Endothelial cell of umbilical vein (primary cell): ENCODE data around the gene RHBDF1.
"Not testable (repeated sequence)": the region's sequence is repeated elsewhere in the genome, so short reads cannot be mapped to it uniquely, and the experiment has no call there.

Experiments used
- EZH2 ChIP-seq: IDR thresholded peaks from 2 replicates; pipeline ENCODE4 v1.6.1; 2012; ENCODE audit warnings: borderline replicate concordance, low read depth, mild to moderate bottlenecking, moderate library complexity, low read length, inconsistent platforms; ENCODE audit not compliant: severe bottlenecking
- MYC ChIP-seq: IDR thresholded peaks from one replicate; pipeline ENCODE4 v1.6.1; 2011; ENCODE audit warnings: mild to moderate bottlenecking, low read depth, low read length
- POLR2A ChIP-seq: IDR thresholded peaks from 2 replicates; pipeline ENCODE4 v1.6.1; 2012; ENCODE audit warnings: low read depth, mild to moderate bottlenecking, control low read depth, low read length
- POLR2AphosphoS5 ChIP-seq: IDR thresholded peaks from 2 replicates; pipeline ENCODE4 v1.6.1; 2012; ENCODE audit warnings: low read depth, mild to moderate bottlenecking, control low read depth, low read length, moderate library complexity; ENCODE audit not compliant: insufficient read depth
- TF ChIP-seq, protein P1 (sequence below), 2 donors: IDR thresholded peaks; 1 replicate in 1 of 2; 2 replicates in 1 of 2; pipeline ENCODE4 v1.5.1; 2011; ENCODE audit warnings: low read length in 2 of 2, mild to moderate bottlenecking in 2 of 2, moderate library complexity in 2 of 2, control low read depth in 1 of 2, inconsistent platforms in 1 of 2, low read depth in 1 of 2; ENCODE audit not compliant: insufficient read depth in 1 of 2; ENCODE audit errors: extremely low read depth in 1 of 2

DNA sequence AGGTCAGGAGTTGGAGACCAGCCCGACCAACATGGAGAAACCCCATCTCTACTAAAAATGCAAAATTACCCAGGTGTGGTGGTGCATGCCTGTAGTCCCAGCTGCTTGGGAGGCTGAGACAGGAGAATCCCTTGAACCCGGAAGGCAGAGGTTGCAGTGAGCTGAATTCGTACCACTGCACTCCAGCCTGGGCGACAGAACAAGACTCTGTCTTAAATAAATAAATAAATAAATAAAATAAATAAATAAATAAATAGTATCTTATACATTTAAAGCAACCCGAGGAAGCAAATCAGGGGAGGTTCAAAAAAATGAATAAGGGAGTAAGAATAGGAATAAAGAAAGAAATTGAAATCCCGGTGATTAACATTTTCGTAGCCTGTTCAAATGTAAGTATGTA, 25.9 kb downstream of the RHBDF1 start:
- TF ChIP-seq POLR2AphosphoS5, MYC, POLR2A, EZH2: not testable (repeated sequence)
- TF ChIP-seq, protein P1, sequence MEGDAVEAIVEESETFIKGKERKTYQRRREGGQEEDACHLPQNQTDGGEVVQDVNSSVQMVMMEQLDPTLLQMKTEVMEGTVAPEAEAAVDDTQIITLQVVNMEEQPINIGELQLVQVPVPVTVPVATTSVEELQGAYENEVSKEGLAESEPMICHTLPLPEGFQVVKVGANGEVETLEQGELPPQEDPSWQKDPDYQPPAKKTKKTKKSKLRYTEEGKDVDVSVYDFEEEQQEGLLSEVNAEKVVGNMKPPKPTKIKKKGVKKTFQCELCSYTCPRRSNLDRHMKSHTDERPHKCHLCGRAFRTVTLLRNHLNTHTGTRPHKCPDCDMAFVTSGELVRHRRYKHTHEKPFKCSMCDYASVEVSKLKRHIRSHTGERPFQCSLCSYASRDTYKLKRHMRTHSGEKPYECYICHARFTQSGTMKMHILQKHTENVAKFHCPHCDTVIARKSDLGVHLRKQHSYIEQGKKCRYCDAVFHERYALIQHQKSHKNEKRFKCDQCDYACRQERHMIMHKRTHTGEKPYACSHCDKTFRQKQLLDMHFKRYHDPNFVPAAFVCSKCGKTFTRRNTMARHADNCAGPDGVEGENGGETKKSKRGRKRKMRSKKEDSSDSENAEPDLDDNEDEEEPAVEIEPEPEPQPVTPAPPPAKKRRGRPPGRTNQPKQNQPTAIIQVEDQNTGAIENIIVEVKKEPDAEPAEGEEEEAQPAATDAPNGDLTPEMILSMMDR (IDR thresholded peaks at IDR 0.05; ENCODE audit: extremely low read depth in 1 of 2, insufficient read depth in 1 of 2, low read depth in 1 of 2, low read length in 2 of 2), result not testable (repeated sequence)
